ENCODE results near the gene GNB3. TPM values are rescaled to one million over a fixed set of nuclear protein-coding genes. Genes with fewer than 3 reads are reported as not detected.
A peak's percentile ranks its signal among the peaks of the same experiment; 100 is the strongest.

GNB3 gene
- total and polyA plus RNA-seq, 9 of the 15 experiments (the other 6 are each of a cell fraction or from before 2014, with no cell fraction given), result 1.4 to 5.8 (median 2.0) TPM

- no peak for TF ChIP-seq HNRNPLL (IDR thresholded peaks at IDR 0.05; ENCODE audit: low read depth, low read length, poor library complexity, severe bottlenecking)
- no peak for TF ChIP-seq TCF3 (CRISPR knock-in tag; IDR thresholded peaks at IDR 0.05)
- TF ChIP-seq THRAP3 (IDR thresholded peaks at IDR 0.05; ENCODE audit: borderline replicate concordance), result no peak
- TF ChIP-seq, protein P1, sequence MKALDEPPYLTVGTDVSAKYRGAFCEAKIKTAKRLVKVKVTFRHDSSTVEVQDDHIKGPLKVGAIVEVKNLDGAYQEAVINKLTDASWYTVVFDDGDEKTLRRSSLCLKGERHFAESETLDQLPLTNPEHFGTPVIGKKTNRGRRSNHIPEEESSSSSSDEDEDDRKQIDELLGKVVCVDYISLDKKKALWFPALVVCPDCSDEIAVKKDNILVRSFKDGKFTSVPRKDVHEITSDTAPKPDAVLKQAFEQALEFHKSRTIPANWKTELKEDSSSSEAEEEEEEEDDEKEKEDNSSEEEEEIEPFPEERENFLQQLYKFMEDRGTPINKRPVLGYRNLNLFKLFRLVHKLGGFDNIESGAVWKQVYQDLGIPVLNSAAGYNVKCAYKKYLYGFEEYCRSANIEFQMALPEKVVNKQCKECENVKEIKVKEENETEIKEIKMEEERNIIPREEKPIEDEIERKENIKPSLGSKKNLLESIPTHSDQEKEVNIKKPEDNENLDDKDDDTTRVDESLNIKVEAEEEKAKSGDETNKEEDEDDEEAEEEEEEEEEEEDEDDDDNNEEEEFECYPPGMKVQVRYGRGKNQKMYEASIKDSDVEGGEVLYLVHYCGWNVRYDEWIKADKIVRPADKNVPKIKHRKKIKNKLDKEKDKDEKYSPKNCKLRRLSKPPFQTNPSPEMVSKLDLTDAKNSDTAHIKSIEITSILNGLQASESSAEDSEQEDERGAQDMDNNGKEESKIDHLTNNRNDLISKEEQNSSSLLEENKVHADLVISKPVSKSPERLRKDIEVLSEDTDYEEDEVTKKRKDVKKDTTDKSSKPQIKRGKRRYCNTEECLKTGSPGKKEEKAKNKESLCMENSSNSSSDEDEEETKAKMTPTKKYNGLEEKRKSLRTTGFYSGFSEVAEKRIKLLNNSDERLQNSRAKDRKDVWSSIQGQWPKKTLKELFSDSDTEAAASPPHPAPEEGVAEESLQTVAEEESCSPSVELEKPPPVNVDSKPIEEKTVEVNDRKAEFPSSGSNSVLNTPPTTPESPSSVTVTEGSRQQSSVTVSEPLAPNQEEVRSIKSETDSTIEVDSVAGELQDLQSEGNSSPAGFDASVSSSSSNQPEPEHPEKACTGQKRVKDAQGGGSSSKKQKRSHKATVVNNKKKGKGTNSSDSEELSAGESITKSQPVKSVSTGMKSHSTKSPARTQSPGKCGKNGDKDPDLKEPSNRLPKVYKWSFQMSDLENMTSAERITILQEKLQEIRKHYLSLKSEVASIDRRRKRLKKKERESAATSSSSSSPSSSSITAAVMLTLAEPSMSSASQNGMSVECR (CRISPR knock-in tag; IDR thresholded peaks at IDR 0.05), result peak; percentile 80
- no peak for TF ChIP-seq ZNF197 (CRISPR knock-in tag; IDR thresholded peaks at IDR 0.05; ENCODE audit: low read depth)
- no peak for TF ChIP-seq ZBTB1 (CRISPR knock-in tag; IDR thresholded peaks at IDR 0.05; ENCODE audit: borderline replicate concordance, low read depth)
- TF ChIP-seq STAT5B (CRISPR knock-in tag; IDR thresholded peaks at IDR 0.05), result no peak
- no peak for TF ChIP-seq TSHZ1 (CRISPR knock-in tag; IDR thresholded peaks at IDR 0.05)
- no peak for TF ChIP-seq SMARCA4 (IDR thresholded peaks at IDR 0.05)
- TF ChIP-seq TRIM25 (IDR thresholded peaks at IDR 0.05; ENCODE audit: borderline replicate concordance), result no peak
- TF ChIP-seq BACH1 (tag; IDR thresholded peaks at IDR 0.05), result no peak
- TF ChIP-seq TBP (optimal IDR thresholded peaks at IDR 0.05; ENCODE audit: low read depth, low read length), result peak; percentile 75
- TF ChIP-seq ZNF586 (CRISPR knock-in tag; conservative IDR thresholded peaks at IDR 0.05), result no peak
- TF ChIP-seq ZNF561 (CRISPR knock-in tag; conservative IDR thresholded peaks at IDR 0.05), result no peak
- no peak for TF ChIP-seq FOXA1 (IDR thresholded peaks at IDR 0.05; ENCODE audit: borderline replicate concordance)
Observed at GRCh38 chr12:6851153-6851920, 10.6 kb downstream of the GNB3 start, which contains the start of gene CDCA3 (continued).

Data from K562 (cell line).